Stomach smooth muscle (tissue), 2 donors: ENCODE data around the gene PTPRN2.
"Not testable (repeated sequence)": the region's sequence is repeated elsewhere in the genome, so short reads cannot be mapped to it uniquely, and the experiment has no call there.

Source experiments
- H3K27ac ChIP-seq: one replicate; pipeline ENCODE4 v1.7.0; 2013; ENCODE audit warnings: mild to moderate bottlenecking, low read length, inconsistent platforms
- H3K27me3 ChIP-seq, 2 donors: one replicate each; pipeline ENCODE4 v1.7.0; 2013; ENCODE audit warnings: low read length in 2 of 2; ENCODE audit not compliant: insufficient read depth in 2 of 2, control insufficient read depth in 1 of 2
- H3K36me3 ChIP-seq, 2 donors: one replicate each; pipeline ENCODE4 v1.7.0; 2013; ENCODE audit warnings: low read length in 2 of 2; ENCODE audit not compliant: control insufficient read depth in 2 of 2, insufficient read depth in 2 of 2
- H3K4me1 ChIP-seq: one replicate; pipeline ENCODE4 v1.7.0; 2013; ENCODE audit warnings: low read length; ENCODE audit not compliant: control insufficient read depth, insufficient read depth
- H3K4me3 ChIP-seq, 2 donors: one replicate each; pipeline ENCODE4 v1.7.0; 2013; ENCODE audit warnings: low read length in 2 of 2
- H3K9ac ChIP-seq, 2 donors: one replicate each; pipeline ENCODE4 v1.7.0; 2013; ENCODE audit warnings: low read length in 2 of 2, mild to moderate bottlenecking in 1 of 2
- H3K9me3 ChIP-seq, 2 donors: one replicate each; pipeline ENCODE4 v1.7.0; 2013; ENCODE audit warnings: low read length in 2 of 2; ENCODE audit not compliant: control insufficient read depth in 2 of 2
- donor health status: healthy.
- donor health status: Pancreatic carcinoma.

Gene PTPRN2

DNA sequence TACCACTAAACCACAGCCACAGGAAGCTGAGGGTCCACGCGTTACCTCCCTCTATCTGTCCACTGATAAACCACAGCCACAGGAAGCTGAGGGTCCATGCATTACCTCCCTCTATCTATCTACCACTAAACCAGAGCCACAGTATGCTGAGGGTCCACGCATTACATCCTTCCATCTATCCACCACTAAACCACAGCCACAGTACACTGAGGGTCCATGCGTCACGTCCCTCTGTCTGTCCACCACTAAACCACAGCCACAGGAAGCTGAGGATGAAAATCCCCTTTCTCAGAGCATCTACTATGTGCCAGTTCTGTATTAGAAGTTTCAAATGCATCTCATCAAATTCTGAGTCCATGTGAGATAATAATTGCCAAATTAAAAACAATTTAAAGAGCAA is 661.5 kb downstream of the PTPRN2 start:
- Histone ChIP-seq H3K9ac (no peak overlapping the region), H3K27me3 (no peaks in the 10 kb centered on the region), H3K9me3 (peaks cover 2 to 4% of the 10 kb centered on the region in 2 donors), H3K4me3 (no peak overlapping the region), H3K4me1 (no peaks in the 10 kb centered on the region), H3K27ac (no peak overlapping the region), H3K36me3 (no peaks in the 10 kb centered on the region)

DNA sequence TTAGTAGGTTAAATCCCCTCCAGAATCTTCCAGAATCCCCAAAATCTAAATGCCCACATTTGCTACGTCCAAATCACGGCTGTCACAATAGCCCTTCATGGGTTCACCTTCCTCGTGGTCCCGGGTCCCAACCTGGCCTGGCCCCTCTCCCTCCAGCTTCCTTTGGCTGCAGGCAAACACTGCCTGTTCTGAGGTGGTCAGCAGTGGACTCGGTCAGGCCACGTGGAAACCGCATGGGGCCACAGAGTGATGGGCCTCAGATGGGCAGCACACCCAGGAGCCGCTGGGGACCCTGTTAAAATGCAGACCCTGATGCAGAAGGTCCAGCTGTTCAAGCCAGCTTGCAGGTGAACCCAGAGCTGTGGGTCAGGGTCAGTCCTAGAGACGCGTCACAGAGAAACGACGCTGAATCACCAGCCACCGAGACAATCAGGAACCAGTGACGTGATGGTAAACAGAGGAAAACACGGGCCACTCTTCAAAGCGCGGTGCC is 662.2 kb downstream of the PTPRN2 start:
- Histone ChIP-seq H3K9ac (no peak overlapping the region), H3K9me3 (peaks cover 4 to 5% of the 10 kb centered on the region in 2 donors), H3K4me1 (no peaks in the 10 kb centered on the region), H3K4me3 (no peak overlapping the region), H3K36me3 (no peaks in the 10 kb centered on the region), H3K27me3 (no peaks in the 10 kb centered on the region), H3K27ac (no peak overlapping the region)

DNA sequence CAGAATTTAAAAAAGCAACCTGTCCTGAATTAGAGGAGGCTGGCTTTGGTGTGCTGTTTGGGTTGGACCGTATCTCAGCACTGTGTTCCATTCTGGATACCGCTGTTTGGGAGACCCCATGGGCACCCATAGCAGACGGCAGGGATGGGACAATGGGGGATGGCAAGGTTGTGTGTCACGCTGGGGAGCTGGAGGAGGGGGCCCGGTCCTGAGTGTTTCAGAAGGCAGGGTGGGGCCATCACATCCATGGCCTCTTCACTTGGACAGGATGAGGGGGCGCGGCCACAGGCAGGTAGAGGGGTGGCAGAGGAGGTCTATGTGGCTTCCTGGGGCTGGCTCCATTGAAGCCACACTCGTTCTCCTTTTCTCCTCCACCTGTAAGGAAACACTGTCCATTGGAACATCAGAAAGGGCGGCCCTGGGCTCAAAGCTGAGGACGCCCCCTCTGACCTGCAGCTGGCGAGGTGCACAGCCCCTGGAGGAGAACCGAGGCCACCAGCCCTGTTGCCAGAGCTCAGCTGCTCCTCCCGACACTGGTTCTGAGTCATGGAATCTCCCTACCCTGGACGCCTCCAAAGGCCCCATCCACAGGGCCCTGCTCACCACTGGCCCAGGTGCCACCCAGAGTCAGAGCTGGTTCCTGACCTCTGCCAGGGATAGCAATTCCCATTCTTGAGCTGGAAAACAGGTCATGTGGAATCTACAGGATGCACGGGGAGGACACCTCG is 663.6 kb downstream of the PTPRN2 start:
- H3K4me3 ChIP-seq, result no peak overlapping the region
- no peaks in the 10 kb centered on the region for H3K4me1 ChIP-seq
- H3K27ac ChIP-seq, result no peak overlapping the region
- H3K36me3 ChIP-seq, result no peaks in the 10 kb centered on the region
- H3K9me3 ChIP-seq, result peaks cover 5 to 8% of the 10 kb centered on the region in 2 donors
- no peak overlapping the region for H3K9ac ChIP-seq
- H3K27me3 ChIP-seq, result no peaks in the 10 kb centered on the region

DNA sequence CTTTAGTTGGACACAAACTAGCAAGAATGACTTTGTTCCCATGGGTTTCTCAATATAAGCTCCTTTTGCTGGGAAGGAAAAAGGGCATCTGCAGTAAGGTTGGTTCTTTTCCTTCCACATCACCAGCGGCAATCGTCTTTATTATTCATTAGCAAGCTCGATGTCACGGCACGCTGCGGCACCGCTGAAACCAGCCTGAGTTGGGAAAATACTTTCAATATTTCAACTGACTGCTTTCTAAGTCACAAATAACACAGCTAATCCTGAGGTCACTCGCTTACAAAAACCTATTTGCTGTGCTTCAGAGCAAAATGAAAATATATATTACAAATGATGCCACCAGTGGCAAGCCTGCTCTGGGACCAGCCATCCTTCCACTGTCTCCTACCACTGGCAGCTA is 665.0 kb downstream of the PTPRN2 start:
- no peaks in the 10 kb centered on the region for H3K27me3 ChIP-seq
- H3K36me3 ChIP-seq, result no peaks in the 10 kb centered on the region
- H3K4me1 ChIP-seq, result no peaks in the 10 kb centered on the region
- no peak overlapping the region for H3K27ac ChIP-seq
- no peak overlapping the region for H3K4me3 ChIP-seq
- H3K9me3 ChIP-seq, result peaks cover 5 to 8% of the 10 kb centered on the region in 2 donors
- H3K9ac ChIP-seq, result no peak overlapping the region

DNA sequence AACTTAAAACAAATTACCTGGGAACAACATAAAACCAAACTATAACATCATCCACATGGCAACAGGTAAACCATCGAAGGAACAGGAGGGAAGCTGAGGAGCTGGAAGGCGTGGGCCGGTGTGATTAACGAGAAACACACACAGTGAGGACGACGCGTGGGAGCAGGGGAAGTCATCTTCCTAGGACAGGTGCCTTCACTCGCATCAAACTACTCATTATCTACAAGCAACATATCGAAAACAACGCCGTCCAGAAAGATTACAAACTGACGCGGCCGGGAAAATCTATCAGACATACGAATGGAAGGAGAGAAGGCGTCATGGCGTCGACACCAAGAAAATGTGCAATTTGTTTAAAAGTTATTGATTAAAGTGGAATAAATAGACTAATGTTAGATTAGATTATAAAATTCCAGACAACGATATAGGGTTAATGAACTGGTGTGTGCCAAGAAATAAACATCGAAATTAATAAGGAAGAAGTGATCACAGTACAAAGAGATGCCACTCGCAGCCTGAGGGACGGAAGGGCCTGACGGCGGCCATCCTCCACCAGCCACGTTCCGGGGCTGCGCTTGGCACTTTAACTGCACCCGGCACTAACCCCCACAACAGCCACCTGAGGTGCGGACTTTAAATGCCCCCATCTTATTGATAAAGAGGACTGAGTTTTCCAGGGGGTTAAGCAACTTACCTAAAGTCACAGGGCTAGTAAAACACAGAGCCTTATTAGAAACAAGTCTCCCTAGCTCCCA is 669.1 kb downstream of the PTPRN2 start:
- H3K36me3 ChIP-seq, result no peaks in the 10 kb centered on the region
- H3K27ac ChIP-seq, result no peak overlapping the region
- no peak overlapping the region for H3K9ac ChIP-seq
- no peaks in the 10 kb centered on the region for H3K4me1 ChIP-seq
- H3K4me3 ChIP-seq, result no peak overlapping the region
- H3K9me3 ChIP-seq, result peaks cover 12 to 16% of the 10 kb centered on the region in 2 donors
- no peaks in the 10 kb centered on the region for H3K27me3 ChIP-seq

DNA sequence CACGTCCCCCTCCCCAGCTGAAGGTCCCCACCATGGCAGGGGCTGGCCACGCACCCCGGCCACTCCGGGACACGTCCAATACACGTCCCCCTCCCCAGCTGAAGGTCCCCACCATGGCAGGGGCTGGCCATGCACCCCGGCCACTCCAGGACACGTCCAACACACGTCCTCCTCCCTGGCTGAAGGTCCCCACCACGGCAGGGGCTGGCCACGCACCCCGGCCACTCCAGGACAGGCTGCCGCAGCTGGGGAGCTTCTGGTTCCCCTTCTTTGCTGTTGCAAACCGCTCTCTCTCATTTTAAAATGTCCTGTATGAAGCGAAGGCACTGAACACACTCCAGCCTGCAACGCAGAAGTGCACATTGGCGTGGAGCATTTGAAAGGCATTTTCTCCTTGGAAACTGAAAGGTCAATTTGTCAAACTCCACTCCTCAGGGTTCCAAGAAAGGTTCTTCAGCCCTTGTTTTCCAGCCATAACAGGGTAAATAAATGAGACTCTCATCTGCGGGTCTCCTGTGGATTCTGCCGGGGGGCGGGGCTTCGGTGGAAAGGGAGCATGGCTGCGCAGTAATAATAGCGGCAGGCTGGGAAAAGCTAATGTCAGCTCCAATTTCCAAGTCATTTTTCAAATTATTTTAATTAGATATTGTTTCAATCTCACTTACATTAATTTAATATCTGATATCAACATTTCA is 670.5 kb downstream of the PTPRN2 start:
- H3K27ac ChIP-seq, result no peak overlapping the region
- peaks cover 12 to 16% of the 10 kb centered on the region in 2 donors for H3K9me3 ChIP-seq
- H3K27me3 ChIP-seq, result no peaks in the 10 kb centered on the region
- H3K9ac ChIP-seq, result no peak overlapping the region
- H3K4me1 ChIP-seq, result no peaks in the 10 kb centered on the region
- H3K36me3 ChIP-seq, result no peaks in the 10 kb centered on the region
- no peak overlapping the region for H3K4me3 ChIP-seq

DNA sequence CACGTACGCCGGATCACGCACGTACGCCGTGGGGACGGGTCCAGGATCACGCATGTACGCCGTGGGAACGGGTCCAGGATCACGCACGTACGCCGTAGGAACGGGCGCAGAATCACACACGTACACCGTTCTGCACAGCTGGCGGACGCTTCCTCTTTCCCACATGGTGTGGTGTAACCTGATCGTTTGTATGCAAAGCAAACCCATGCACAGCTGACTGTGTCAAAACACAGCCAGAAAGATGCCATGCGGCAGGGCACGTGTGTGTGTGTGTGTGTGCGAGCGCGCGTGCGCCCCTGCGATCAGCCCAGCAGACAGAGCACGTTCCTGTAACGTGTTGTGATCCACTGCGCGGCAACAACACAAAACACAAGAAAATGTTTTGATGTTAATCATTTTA is 677.2 kb downstream of the PTPRN2 start:
- Histone ChIP-seq H3K27me3 (peaks cover 0 to 2% of the 10 kb centered on the region in 2 donors), H3K4me1 (no peaks in the 10 kb centered on the region), H3K9me3 (peaks cover 5 to 15% of the 10 kb centered on the region in 2 donors), H3K36me3 (no peaks in the 10 kb centered on the region), H3K4me3 (no peak overlapping the region), H3K27ac (no peak overlapping the region), H3K9ac (no peak overlapping the region)

DNA sequence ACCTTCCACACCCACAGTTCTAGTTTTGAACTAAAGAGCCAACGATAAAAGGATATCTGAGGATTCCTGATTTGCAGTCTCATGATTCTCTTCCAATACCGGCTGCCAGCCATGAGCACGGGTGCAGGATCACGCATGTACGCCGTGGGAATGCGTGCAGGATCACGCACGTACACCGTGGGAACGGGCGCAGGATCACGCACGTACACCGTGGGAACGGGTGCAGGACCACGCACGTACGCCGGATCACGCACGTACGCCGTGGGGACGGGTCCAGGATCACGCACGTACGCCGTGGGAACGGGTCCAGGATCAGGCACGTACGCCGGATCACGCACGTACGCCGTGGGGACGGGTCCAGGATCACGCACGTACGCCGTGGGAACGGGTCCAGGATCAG is 677.6 kb downstream of the PTPRN2 start:
- peaks cover 5 to 13% of the 10 kb centered on the region in 2 donors for H3K9me3 ChIP-seq
- not testable (repeated sequence) for H3K27ac ChIP-seq, H3K4me1 ChIP-seq

DNA sequence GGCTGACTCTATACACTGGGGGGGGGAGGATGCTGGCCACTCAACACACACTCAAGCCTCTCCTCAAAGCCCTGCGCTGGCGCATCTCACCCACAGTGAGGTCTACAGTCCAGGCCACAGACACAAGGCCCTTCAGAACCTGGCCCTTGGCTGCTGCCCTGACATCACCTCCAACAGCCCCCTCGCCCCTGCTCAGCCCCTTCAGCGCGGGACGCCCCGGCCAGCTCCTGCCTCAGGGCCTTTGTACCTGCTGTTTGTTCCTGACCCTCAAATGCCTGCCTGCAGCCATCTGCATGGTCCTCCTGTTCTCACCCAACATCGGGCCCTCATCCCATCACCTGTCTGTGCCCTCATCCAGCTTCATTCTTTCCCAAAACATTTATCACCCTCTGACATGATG is 678.3 kb downstream of the PTPRN2 start:
- H3K9ac ChIP-seq, result no peak overlapping the region
- no peaks in the 10 kb centered on the region for H3K36me3 ChIP-seq
- H3K4me1 ChIP-seq, result no peaks in the 10 kb centered on the region
- H3K27ac ChIP-seq, result no peak overlapping the region
- H3K27me3 ChIP-seq, result peaks cover 0 to 2% of the 10 kb centered on the region in 2 donors
- H3K9me3 ChIP-seq, result peaks cover under 1 to 13% of the 10 kb centered on the region in 2 donors
- no peak overlapping the region for H3K4me3 ChIP-seq

More for the DNA sequence above, 677.6 kb downstream of the PTPRN2 start:
- H3K36me3 ChIP-seq, H3K9ac ChIP-seq, H3K4me3 ChIP-seq, H3K27me3 ChIP-seq: not testable (repeated sequence)

DNA sequence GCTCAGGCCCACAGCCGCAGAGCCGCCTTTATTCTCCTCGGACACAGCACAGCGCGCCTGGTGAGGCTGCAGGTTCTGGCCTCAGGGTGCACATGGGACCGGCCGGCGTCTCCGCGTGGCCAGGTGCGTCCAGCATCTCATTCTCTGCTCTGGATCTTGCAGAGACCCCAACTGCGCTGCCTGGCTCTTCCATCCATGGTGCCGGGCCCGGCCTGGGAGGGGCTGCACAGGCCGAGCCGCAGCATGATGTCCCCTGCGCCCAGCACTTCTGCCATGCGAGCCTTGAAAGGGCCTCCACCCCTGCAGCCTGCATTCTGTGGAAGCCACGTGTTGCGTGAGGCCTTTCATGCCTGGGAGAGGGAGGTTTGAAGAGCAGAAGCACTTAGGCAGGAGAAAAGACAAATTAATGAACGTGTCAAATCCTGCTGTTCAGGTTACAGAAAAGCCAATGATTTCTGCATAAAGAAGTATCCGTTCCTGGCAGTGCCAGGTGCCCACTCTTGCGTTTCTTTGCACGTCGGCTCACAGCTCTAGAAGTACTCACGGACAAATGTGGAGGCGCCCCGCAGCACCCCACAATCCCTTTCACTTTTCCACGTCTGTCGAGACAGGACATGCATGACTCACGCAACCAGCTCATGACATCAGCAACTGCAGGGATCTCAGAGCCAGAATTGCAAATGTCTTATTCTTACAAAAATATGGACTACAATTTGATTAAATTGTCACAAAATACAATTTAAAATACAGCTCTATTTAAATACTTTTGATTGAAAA is 679.4 kb downstream of the PTPRN2 start:
- no peak overlapping the region for H3K4me3 ChIP-seq
- no peak overlapping the region for H3K27ac ChIP-seq
- peaks cover 0 to 13% of the 10 kb centered on the region in 2 donors for H3K9me3 ChIP-seq
- H3K9ac ChIP-seq, result no peak overlapping the region
- H3K27me3 ChIP-seq, result peaks cover 0 to 2% of the 10 kb centered on the region in 2 donors
- no peaks in the 10 kb centered on the region for H3K36me3 ChIP-seq
- H3K4me1 ChIP-seq, result no peaks in the 10 kb centered on the region
